Measurements from ENCODE around the gene ZNF691. TPM values are rescaled to one million over a fixed set of nuclear protein-coding genes. Genes with fewer than 3 reads are reported as not detected.

ZNF691 gene
- total and polyA plus RNA-seq, 2 experiments from 2014 or later, result 6.9 to 8.6 TPM

DNA sequence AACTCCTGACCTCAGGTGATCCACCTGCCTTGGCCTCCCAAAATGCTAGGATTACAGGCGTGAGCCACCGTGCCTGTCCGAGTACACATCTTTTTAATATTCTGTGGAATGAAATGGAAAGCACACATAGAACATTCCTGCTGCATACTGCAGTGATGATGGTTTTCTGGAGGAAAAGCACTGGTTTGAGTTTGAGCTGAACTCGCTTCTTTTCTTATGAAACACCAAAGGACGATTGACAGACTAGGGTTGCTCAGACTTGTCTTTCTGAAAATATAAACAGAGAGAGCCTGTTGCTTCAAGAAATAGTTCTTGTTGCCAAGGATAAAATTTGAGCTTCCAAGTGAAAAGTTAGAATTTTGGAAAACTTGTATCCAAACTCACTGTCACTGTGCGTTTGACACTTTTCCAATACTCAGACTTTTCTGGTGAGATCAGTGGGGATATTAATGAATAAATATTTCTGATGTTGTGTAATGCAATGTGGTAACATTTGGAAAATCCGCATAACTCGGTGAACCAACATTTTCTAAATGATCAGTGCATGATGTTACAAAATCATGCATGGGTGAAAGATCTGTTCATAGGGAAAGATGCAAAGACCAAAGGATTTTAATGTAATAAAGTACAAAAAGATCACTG is 44.5 kb upstream of the ZNF691 start:
- Histone ChIP-seq H3K4me3 (no peak overlapping the region), H2AFZ (no peak overlapping the region), H3K9me3 (ENCODE audit: low read depth) (no peaks in the 10 kb centered on the region), H3K4me2 (no peak overlapping the region), H3K36me3 (replicated peaks; ENCODE audit: insufficient read depth, low read depth) (no peaks in the 10 kb centered on the region), H3K79me2 (no peaks in the 10 kb centered on the region), H4K20me1 (ENCODE audit: insufficient read depth, poor library complexity, severe bottlenecking) (no peaks in the 10 kb centered on the region), H3K4me1 (ENCODE audit: insufficient read depth) (no peaks in the 10 kb centered on the region), H3K27ac (no peak overlapping the region), H3K9me2 (replicated peaks; ENCODE audit: insufficient read depth) (no peaks in the 10 kb centered on the region), H3K27me3 (no peaks in the 10 kb centered on the region)
- 91% methylated on average over 8 of the region's 8 CpGs for WGBS (ENCODE audit: low lambda C conversion rate, missing lambda C conversion rate)
- no peak for DNase-seq (ENCODE audit: low spot score)
- TF ChIP-seq EZH2phosphoT487 (IDR thresholded peaks at IDR 0.05; ENCODE audit: low read depth, severe bottlenecking, unreplicated experiment) (no peak), EZH2 (IDR thresholded peaks at IDR 0.05; ENCODE audit: borderline replicate concordance) (no peak)
- TF ChIP-seq, protein P1, sequence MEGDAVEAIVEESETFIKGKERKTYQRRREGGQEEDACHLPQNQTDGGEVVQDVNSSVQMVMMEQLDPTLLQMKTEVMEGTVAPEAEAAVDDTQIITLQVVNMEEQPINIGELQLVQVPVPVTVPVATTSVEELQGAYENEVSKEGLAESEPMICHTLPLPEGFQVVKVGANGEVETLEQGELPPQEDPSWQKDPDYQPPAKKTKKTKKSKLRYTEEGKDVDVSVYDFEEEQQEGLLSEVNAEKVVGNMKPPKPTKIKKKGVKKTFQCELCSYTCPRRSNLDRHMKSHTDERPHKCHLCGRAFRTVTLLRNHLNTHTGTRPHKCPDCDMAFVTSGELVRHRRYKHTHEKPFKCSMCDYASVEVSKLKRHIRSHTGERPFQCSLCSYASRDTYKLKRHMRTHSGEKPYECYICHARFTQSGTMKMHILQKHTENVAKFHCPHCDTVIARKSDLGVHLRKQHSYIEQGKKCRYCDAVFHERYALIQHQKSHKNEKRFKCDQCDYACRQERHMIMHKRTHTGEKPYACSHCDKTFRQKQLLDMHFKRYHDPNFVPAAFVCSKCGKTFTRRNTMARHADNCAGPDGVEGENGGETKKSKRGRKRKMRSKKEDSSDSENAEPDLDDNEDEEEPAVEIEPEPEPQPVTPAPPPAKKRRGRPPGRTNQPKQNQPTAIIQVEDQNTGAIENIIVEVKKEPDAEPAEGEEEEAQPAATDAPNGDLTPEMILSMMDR (IDR thresholded peaks at IDR 0.05; ENCODE audit: poor library complexity), result no peak

DNA sequence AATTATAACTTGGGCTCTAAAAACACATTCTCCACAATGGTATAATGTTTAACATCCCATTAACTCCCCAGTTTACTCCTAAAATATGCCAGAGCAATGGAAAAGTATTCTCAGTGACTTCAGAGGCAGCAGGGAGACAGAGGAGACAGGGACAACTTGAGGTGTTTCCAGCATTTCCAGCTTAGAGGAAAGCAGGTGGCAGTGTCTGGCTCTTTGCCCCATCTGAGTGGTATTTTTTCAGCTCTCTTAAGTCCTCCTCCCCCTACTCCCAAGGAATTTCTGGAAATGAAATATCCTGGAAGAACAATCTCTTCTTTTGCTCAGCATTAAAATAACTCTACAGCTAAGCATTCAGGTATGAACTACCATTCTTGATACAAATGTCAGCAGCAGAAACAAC is 40.2 kb upstream of the ZNF691 start:
- Histone ChIP-seq H3K4me1 (ENCODE audit: insufficient read depth) (no peaks in the 10 kb centered on the region), H3K4me3 (no peak overlapping the region), H4K20me1 (ENCODE audit: insufficient read depth, poor library complexity, severe bottlenecking) (no peaks in the 10 kb centered on the region), H3K4me2 (no peak overlapping the region), H3K27me3 (no peaks in the 10 kb centered on the region), H3K36me3 (replicated peaks; ENCODE audit: insufficient read depth, low read depth) (no peaks in the 10 kb centered on the region), H3K9me3 (ENCODE audit: low read depth) (no peaks in the 10 kb centered on the region), H2AFZ (no peak overlapping the region), H3K9me2 (replicated peaks; ENCODE audit: insufficient read depth) (no peaks in the 10 kb centered on the region), H3K27ac (no peak overlapping the region), H3K79me2 (no peaks in the 10 kb centered on the region)
- TF ChIP-seq EZH2 (IDR thresholded peaks at IDR 0.05; ENCODE audit: borderline replicate concordance), result no peak
- TF ChIP-seq, protein P1 (IDR thresholded peaks at IDR 0.05; ENCODE audit: poor library complexity), result no peak
- DNase-seq (ENCODE audit: low spot score), result no peak

DNA sequence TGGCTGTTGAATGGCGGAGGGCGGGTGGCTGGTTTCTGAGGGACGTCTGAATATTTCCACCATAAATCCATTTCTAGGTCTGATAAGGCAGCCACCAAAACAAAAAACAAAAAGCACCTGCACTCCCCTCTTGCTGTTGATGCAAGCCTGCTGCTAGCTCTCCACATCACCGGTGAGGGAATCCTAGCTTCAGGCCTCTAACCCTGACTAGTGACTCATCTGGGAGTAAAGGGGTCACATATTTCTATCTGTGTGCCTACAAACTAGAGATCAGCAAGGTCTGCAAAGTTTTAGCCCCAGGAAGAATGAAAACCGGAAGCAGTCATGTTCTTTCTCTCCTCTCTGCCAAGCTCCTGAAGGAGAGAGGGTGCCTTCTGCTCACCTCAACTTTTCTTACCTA is 39.8 kb upstream of the ZNF691 start:
- no peaks in the 10 kb centered on the region for H3K79me2 ChIP-seq
- H3K9me2 ChIP-seq (replicated peaks; ENCODE audit: insufficient read depth), result no peaks in the 10 kb centered on the region
- H3K4me3 ChIP-seq, result no peak overlapping the region
- DNase-seq (ENCODE audit: low spot score), result no peak
- no peaks in the 10 kb centered on the region for H4K20me1 ChIP-seq (ENCODE audit: insufficient read depth, poor library complexity, severe bottlenecking)
- H3K27me3 ChIP-seq, result no peaks in the 10 kb centered on the region
- no peaks in the 10 kb centered on the region for H3K4me1 ChIP-seq (ENCODE audit: insufficient read depth)
- TF ChIP-seq, protein P1 (IDR thresholded peaks at IDR 0.05; ENCODE audit: poor library complexity), result no peak
- TF ChIP-seq EZH2 (IDR thresholded peaks at IDR 0.05; ENCODE audit: borderline replicate concordance), result no peak
- no peak overlapping the region for H3K27ac ChIP-seq
- no peak overlapping the region for H2AFZ ChIP-seq
- H3K9me3 ChIP-seq (ENCODE audit: low read depth), result no peaks in the 10 kb centered on the region
- no peaks in the 10 kb centered on the region for H3K36me3 ChIP-seq (replicated peaks; ENCODE audit: insufficient read depth, low read depth)
- no peak overlapping the region for H3K4me2 ChIP-seq
- 90% methylated on average over 5 of the region's 5 CpGs for whole genome bisulfite sequencing (ENCODE audit: low lambda C conversion rate, missing lambda C conversion rate)
